HEK293 (cell line): ENCODE data around the gene STX5.

ENCODE experiments used
- CTCF ChIA-PET: fragments of 350-600 bp; formaldehyde crosslinking; extraction: SDS; loops from one replicate; lab custom pipeline; 2021; ENCODE audit warnings: antibody characterized with exemption; lab: Yijun Ruan, JAX
- POLR2A ChIA-PET: fragments of 300-600 bp; formaldehyde crosslinking; extraction: SDS; loops from one replicate; lab custom pipeline; 2020; ENCODE audit warnings: antibody characterized with exemption, inconsistent platforms; lab: Yijun Ruan, JAX
- H3K27ac ChIP-seq: fragments of 200-500 bp; sonication (Bioruptor generic); 2 replicates; pipeline ENCODE4 v1.5.1; 2014; ENCODE audit warnings: low read depth, low read length, control low read depth, inconsistent platforms; ENCODE audit errors: extremely low read depth
- H3K36me3 ChIP-seq, 2 experiments: fragments of 200-500 bp in 1 of 2; sonication (Bioruptor generic) in 1 of 2; 1 replicate in 1 of 2; 2 replicates in 1 of 2; pipeline ENCODE4 v1.5.1; 2014 to 2017; ENCODE audit warnings: inconsistent platforms in 2 of 2, low read length in 2 of 2; ENCODE audit not compliant: control insufficient read depth in 2 of 2, insufficient read depth in 1 of 2
- H3K4me1 ChIP-seq: fragments of 200-500 bp; sonication (Bioruptor generic); 2 replicates; pipeline ENCODE4 v1.5.1; 2014; ENCODE audit warnings: mild to moderate bottlenecking, low read length, inconsistent platforms; ENCODE audit not compliant: control insufficient read depth, insufficient read depth
- H3K4me3 ChIP-seq: 2 replicates; pipeline ENCODE4 v1.5.1; 2011; ENCODE audit warnings: low read depth, mild to moderate bottlenecking, control low read depth, low read length, moderate library complexity
- H3K9me3 ChIP-seq: fragments of 200-500 bp; sonication (Bioruptor generic); 2 replicates; pipeline ENCODE4 v1.5.1; 2014; ENCODE audit warnings: low read depth, low read length, inconsistent platforms; ENCODE audit not compliant: control insufficient read depth, insufficient read depth
- GLIS1 ChIP-seq: fragments of 450-650 bp; formaldehyde crosslinking; IDR thresholded peaks from 2 replicates; pipeline ENCODE4 v1.5.1; 2016; ENCODE audit warnings: missing biosample characterization, missing genetic modification characterization
- HOXC10 ChIP-seq: sonication (generic); formaldehyde crosslinking; IDR thresholded peaks from 2 replicates; pipeline ENCODE4 v1.8.1; 2023; ENCODE audit warnings: mild to moderate bottlenecking, missing genetic modification reagents
- KLF16 ChIP-seq: fragments of 450-650 bp; formaldehyde crosslinking; IDR thresholded peaks from 2 replicates; pipeline ENCODE4 v1.5.1; 2017; ENCODE audit warnings: missing biosample characterization, missing genetic modification characterization
- KLF8 ChIP-seq: fragments of 450-650 bp; formaldehyde crosslinking; IDR thresholded peaks from 2 replicates; pipeline ENCODE4 v1.5.1; 2016; ENCODE audit warnings: missing biosample characterization, missing genetic modification characterization
- YY1 ChIP-seq: fragments of 450-650 bp; formaldehyde crosslinking; IDR thresholded peaks from 2 replicates; pipeline ENCODE4 v1.5.1; 2018; ENCODE audit warnings: missing biosample characterization, missing genetic modification characterization
- ZBTB17 ChIP-seq: fragments of 450-650 bp; formaldehyde crosslinking; IDR thresholded peaks from 2 replicates; pipeline ENCODE4 v1.5.1; 2016; ENCODE audit warnings: missing biosample characterization, missing genetic modification characterization
- ZBTB48 ChIP-seq: fragments of 450-650 bp; formaldehyde crosslinking; IDR thresholded peaks from 2 replicates; pipeline ENCODE4 v1.5.1; 2016; ENCODE audit warnings: missing biosample characterization, missing genetic modification characterization
- ZNF138 ChIP-seq: fragments of 450-650 bp; formaldehyde crosslinking; IDR thresholded peaks from 2 replicates; pipeline ENCODE4 v1.5.1; 2016; ENCODE audit warnings: missing biosample characterization, missing genetic modification characterization, borderline replicate concordance
- ZNF394 ChIP-seq: fragments of 450-650 bp; formaldehyde crosslinking; IDR thresholded peaks from 2 replicates; pipeline ENCODE4 v1.5.1; 2016; ENCODE audit warnings: missing biosample characterization, missing genetic modification characterization, mild to moderate bottlenecking, moderate library complexity, borderline replicate concordance
- ZNF426 ChIP-seq: fragments of 450-650 bp; formaldehyde crosslinking; IDR thresholded peaks from 2 replicates; pipeline ENCODE4 v1.5.1; 2017; ENCODE audit warnings: missing biosample characterization, missing genetic modification characterization, mild to moderate bottlenecking, inconsistent platforms, moderate library complexity
- ZNF549 ChIP-seq: fragments of 450-650 bp; IDR thresholded peaks from 2 replicates; pipeline ENCODE4 v1.5.1; 2018; ENCODE audit warnings: missing biosample characterization, missing genetic modification characterization, mild to moderate bottlenecking, inconsistent platforms, moderate library complexity
- ZNF626 ChIP-seq: fragments of 450-650 bp; sonication (Bioruptor Pico); formaldehyde crosslinking; IDR thresholded peaks from 2 replicates; pipeline ENCODE4 v1.5.1; 2018; ENCODE audit warnings: missing biosample characterization, missing genetic modification characterization, inconsistent platforms
- ZNF76 ChIP-seq: fragments of 450-650 bp; formaldehyde crosslinking; IDR thresholded peaks from 2 replicates; pipeline ENCODE4; 2016; ENCODE audit warnings: low read depth, missing biosample characterization, missing genetic modification characterization, borderline replicate concordance
- ZNF785 ChIP-seq: fragments of 450-650 bp; formaldehyde crosslinking; IDR thresholded peaks from 2 replicates; pipeline ENCODE4 v1.5.1; 2016; ENCODE audit warnings: missing biosample characterization, missing genetic modification characterization
- ZSCAN23 ChIP-seq: fragments of 450-650 bp; formaldehyde crosslinking; IDR thresholded peaks from 2 replicates; pipeline ENCODE4 v1.5.1; 2016; ENCODE audit warnings: missing biosample characterization, missing genetic modification characterization
- TF ChIP-seq, protein P1 (sequence below): fragments of 450-650 bp; formaldehyde crosslinking; IDR thresholded peaks from 2 replicates; pipeline ENCODE4 v1.5.1; 2016; ENCODE audit warnings: missing biosample characterization, missing genetic modification characterization
- TF ChIP-seq, protein P2 (sequence below): fragments of 450-650 bp; formaldehyde crosslinking; IDR thresholded peaks from 2 replicates; pipeline ENCODE4 v1.5.1; 2016; ENCODE audit warnings: missing biosample characterization, missing genetic modification characterization
- TF ChIP-seq, protein P3 (sequence below): fragments of 450-650 bp; formaldehyde crosslinking; IDR thresholded peaks from 2 replicates; pipeline ENCODE4 v1.5.1; 2016; ENCODE audit warnings: missing biosample characterization, missing genetic modification characterization
- TF ChIP-seq, protein P4 (sequence below): fragments of 450-650 bp; formaldehyde crosslinking; IDR thresholded peaks from 2 replicates; pipeline ENCODE4 v1.5.1; 2016; ENCODE audit warnings: missing biosample characterization, missing genetic modification characterization
- TF ChIP-seq, protein P5 (sequence below): fragments of 450-650 bp; formaldehyde crosslinking; IDR thresholded peaks from 2 replicates; pipeline ENCODE4 v1.5.1; 2016; ENCODE audit warnings: missing biosample characterization, missing genetic modification characterization

STX5 gene

DNA sequence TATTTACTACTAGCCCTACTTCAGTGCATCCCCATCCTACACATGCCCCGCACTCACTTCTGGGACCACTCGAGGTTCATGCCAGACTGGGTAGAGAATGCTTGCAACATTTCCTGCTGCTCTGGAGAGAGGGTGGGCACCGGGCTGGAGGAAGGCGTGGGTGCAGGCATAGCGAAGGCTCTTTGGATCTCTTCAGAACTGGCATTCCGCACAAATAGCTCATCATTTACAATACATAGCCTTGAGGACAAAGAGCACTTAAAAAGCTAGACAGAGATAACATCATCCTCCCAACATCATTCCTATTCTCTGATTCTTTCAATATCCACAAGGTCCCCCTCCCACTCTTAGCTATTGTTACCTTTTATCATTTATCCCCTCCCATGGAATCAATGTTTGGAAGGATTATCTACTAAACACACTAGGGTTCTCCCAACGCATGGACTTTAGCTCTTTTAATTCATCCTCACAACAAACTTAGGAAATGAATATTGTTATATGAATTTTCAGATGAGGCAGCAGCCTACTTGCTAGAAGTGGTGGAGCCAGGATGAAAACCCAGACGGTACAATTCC lies 37.6 kb downstream of the STX5 start (continued):
- TF ChIP-seq, protein P1, sequence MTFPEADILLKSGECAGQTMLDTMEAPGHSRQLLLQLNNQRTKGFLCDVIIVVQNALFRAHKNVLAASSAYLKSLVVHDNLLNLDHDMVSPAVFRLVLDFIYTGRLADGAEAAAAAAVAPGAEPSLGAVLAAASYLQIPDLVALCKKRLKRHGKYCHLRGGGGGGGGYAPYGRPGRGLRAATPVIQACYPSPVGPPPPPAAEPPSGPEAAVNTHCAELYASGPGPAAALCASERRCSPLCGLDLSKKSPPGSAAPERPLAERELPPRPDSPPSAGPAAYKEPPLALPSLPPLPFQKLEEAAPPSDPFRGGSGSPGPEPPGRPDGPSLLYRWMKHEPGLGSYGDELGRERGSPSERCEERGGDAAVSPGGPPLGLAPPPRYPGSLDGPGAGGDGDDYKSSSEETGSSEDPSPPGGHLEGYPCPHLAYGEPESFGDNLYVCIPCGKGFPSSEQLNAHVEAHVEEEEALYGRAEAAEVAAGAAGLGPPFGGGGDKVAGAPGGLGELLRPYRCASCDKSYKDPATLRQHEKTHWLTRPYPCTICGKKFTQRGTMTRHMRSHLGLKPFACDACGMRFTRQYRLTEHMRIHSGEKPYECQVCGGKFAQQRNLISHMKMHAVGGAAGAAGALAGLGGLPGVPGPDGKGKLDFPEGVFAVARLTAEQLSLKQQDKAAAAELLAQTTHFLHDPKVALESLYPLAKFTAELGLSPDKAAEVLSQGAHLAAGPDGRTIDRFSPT (tag by site-specific recombination), result no peak
- no peak for TF ChIP-seq ZNF426

DNA sequence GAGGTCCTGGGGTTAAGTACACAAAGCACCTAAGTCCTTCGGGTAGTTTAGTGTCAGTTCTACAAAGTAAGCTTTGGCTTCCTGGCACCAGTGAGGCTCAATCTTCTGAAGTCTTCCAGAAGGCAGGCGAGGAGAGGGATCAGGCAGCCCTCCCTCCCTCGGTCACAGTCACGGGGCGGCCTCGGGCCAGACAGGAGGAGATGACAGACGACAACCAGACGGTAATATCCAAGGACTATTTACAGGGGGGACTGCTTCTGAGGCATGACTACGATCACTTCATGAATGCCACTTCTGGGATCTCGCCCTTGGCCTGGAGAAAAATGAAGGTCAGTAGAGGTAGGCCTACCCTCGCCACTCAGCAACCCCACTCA lies 39.7 kb downstream of the STX5 start:
- TF ChIP-seq ZNF785 (no peak), ZBTB17 (peak; percentile 84), ZNF549 (tag by site-specific recombination) (no peak), ZSCAN23 (no peak), ZNF626 (tag by site-specific recombination) (no peak), ZNF138 (tag by site-specific recombination) (no peak), GLIS1 (tag by site-specific recombination) (peak; percentile 3; the same call in 1 of the 2 replicates), ZNF76 (no peak), HOXC10 (no peak)
- TF ChIP-seq, protein P2, sequence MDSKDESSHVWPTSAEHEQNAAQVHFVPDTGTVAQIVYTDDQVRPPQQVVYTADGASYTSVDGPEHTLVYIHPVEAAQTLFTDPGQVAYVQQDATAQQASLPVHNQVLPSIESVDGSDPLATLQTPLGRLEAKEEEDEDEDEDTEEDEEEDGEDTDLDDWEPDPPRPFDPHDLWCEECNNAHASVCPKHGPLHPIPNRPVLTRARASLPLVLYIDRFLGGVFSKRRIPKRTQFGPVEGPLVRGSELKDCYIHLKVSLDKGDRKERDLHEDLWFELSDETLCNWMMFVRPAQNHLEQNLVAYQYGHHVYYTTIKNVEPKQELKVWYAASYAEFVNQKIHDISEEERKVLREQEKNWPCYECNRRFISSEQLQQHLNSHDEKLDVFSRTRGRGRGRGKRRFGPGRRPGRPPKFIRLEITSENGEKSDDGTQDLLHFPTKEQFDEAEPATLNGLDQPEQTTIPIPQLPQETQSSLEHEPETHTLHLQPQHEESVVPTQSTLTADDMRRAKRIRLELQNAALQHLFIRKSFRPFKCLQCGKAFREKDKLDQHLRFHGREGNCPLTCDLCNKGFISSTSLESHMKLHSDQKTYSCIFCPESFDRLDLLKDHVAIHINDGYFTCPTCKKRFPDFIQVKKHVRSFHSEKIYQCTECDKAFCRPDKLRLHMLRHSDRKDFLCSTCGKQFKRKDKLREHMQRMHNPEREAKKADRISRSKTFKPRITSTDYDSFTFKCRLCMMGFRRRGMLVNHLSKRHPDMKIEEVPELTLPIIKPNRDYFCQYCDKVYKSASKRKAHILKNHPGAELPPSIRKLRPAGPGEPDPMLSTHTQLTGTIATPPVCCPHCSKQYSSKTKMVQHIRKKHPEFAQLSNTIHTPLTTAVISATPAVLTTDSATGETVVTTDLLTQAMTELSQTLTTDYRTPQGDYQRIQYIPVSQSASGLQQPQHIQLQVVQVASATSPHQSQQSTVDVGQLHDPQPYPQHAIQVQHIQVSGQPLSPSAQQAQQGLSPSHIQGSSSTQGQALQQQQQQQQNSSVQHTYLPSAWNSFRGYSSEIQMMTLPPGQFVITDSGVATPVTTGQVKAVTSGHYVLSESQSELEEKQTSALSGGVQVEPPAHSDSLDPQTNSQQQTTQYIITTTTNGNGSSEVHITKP (tag by site-specific recombination), result peak; percentile 45; the same call in 1 of the 2 replicates
- CTCF ChIA-PET, result interaction anchor here (0.6 to 0.7 kb wide), 2 partner anchors 76 to 1170 kb away, joined by 3 to 5 read pairs; no protein-coding TSS in a partner anchor
- Histone ChIP-seq H3K27ac (peak overlapping the region; percentile 91), H3K36me3 (peaks cover 8 to 75% of the 10 kb centered on the region in 2 experiments; a peak in 2 of 3 replicates), H3K4me1 (no peaks in the 10 kb centered on the region), H3K9me3 (no peaks in the 10 kb centered on the region), H3K4me3 (no peak overlapping the region)
- POLR2A ChIA-PET, result interaction anchor here (0.5 to 1.5 kb wide), 6 partner anchors 12 to 191 kb away, joined by 3 to 9 read pairs (median 4); partner anchors contain the start of genes MTA2, NXF1 and ZBTB3

DNA sequence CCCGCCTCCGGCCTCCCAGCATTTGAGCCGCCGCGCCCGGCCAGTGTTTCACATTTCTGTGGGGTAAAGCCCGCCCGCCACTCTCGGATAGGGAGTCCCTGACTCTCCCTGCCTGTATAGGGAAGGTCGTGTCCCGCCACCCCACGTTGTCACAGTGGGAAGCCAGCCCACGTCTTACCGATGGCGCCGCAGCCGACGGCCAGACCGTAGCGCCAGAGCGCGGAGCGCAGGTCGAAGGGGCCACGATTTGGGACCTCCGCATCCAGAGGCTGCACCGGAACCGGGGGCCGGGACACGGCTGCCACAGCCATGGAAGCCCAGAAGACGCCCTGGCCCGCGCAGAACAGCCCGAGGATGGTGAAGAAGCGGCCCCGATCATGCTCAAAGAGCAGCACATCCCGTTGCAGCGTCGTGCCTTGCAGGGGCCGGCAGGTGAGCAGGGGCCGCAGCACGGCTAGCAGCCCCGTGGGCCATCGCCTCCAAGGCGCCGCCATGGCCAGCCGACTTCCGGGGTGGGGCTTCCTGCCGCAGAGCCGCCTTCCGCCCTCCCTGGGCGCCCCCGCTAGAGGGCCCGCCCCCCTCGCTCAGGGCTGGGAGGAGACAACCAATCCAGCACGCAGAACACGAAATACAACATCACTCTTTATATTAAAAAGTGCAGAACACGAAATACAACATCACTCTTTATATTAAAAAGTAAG lies 40.2 kb downstream of the STX5 start, which contains the start of gene TMEM223:
Gene TMEM223, minus strand, starts transcription at position 506 of the 701 bp plus-strand sequence. Its CDS starts 12 bp downstream, at position 494.
- Histone ChIP-seq H3K27ac (peak within 1 kb of the TSS; percentile 91), H3K36me3 (peaks cover 7 to 69% of the 10 kb centered on the region in 2 experiments; a peak in 2 of 3 replicates), H3K4me3 (peak within 1 kb of the TSS; percentile 91), H3K4me1 (no peaks in the 10 kb centered on the region), H3K9me3 (no peaks in the 10 kb centered on the region)
- ChIA-PET POLR2A (interaction anchor here (0.7 to 2.7 kb wide), 10 partner anchors 12 to 1421 kb away, joined by 3 to 22 read pairs (median 6); partner anchors contain the start of genes MTA2, NXF1, SLC3A2 and STX5), CTCF (interaction anchor here (0.7 to 1.1 kb wide), 2 partner anchors 9 to 1169 kb away, joined by 3 to 4 read pairs; no protein-coding TSS in a partner anchor)
- TF ChIP-seq, protein P3, sequence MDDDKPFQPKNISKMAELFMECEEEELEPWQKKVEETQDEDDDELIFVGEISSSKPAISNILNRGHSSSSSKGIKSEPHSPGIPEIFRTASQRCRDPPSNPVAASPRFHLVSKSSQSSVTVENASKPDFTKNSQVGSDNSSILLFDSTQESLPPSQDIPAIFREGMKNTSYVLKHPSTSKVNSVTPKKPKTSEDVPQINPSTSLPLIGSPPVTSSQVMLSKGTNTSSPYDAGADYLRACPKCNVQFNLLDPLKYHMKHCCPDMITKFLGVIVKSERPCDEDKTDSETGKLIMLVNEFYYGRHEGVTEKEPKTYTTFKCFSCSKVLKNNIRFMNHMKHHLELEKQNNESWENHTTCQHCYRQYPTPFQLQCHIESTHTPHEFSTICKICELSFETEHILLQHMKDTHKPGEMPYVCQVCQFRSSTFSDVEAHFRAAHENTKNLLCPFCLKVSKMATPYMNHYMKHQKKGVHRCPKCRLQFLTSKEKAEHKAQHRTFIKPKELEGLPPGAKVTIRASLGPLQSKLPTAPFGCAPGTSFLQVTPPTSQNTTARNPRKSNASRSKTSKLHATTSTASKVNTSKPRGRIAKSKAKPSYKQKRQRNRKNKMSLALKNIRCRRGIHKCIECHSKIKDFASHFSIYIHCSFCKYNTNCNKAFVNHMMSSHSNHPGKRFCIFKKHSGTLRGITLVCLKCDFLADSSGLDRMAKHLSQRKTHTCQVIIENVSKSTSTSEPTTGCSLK (tag by site-specific recombination), result no peak
- peak; percentile 32; the same call in 1 of the 2 replicates for TF ChIP-seq ZNF76
- TF ChIP-seq, protein P4, sequence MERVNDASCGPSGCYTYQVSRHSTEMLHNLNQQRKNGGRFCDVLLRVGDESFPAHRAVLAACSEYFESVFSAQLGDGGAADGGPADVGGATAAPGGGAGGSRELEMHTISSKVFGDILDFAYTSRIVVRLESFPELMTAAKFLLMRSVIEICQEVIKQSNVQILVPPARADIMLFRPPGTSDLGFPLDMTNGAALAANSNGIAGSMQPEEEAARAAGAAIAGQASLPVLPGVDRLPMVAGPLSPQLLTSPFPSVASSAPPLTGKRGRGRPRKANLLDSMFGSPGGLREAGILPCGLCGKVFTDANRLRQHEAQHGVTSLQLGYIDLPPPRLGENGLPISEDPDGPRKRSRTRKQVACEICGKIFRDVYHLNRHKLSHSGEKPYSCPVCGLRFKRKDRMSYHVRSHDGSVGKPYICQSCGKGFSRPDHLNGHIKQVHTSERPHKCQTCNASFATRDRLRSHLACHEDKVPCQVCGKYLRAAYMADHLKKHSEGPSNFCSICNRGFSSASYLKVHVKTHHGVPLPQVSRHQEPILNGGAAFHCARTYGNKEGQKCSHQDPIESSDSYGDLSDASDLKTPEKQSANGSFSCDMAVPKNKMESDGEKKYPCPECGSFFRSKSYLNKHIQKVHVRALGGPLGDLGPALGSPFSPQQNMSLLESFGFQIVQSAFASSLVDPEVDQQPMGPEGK (tag by site-specific recombination), result peak; percentile 96
- TF ChIP-seq KLF8 (tag by site-specific recombination), result peak; percentile 82
- TF ChIP-seq ZBTB48, result peak; percentile 49; the same call in 1 of the 2 replicates
- TF ChIP-seq, protein P5, sequence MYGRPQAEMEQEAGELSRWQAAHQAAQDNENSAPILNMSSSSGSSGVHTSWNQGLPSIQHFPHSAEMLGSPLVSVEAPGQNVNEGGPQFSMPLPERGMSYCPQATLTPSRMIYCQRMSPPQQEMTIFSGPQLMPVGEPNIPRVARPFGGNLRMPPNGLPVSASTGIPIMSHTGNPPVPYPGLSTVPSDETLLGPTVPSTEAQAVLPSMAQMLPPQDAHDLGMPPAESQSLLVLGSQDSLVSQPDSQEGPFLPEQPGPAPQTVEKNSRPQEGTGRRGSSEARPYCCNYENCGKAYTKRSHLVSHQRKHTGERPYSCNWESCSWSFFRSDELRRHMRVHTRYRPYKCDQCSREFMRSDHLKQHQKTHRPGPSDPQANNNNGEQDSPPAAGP (tag by site-specific recombination), result peak; percentile 66; the same call in 1 of the 2 replicates
- TF ChIP-seq ZNF394, result 0 out of 2 replicates have a peak, but pooled peaks have one; percentile 34
- TF ChIP-seq KLF16 (tag by site-specific recombination), result peak; percentile 51; the same call in 1 of the 2 replicates
- peak; percentile 87 for TF ChIP-seq YY1 (tag by site-specific recombination)
